MM.1S (cell line): ENCODE data around the gene SLC3A2.

ENCODE experiments used
- CTCF ChIP-seq: fragments of 300-600 bp; sonication (generic); IDR thresholded peaks from 2 replicates; pipeline ENCODE4 v1.5.1; 2016; ENCODE audit warnings: antibody characterized with exemption, low read length, mixed read lengths
- EZH2 ChIP-seq: fragments of 300-600 bp; sonication (generic); optimal IDR thresholded peaks from 2 replicates; pipeline ENCODE3; 2017; ENCODE audit warnings: low read depth, mild to moderate bottlenecking, antibody characterized with exemption, low read length, mixed read lengths
- EZH2phosphoT487 ChIP-seq: fragments of 300-600 bp; sonication (generic); IDR thresholded peaks from 2 replicates; pipeline ENCODE4 v1.6.1; 2018; ENCODE audit warnings: antibody characterized with exemption, low read length

- TF ChIP-seq CTCF = no peak
- no peak for TF ChIP-seq EZH2
- TF ChIP-seq EZH2phosphoT487 = no peak
Measured at GRCh38 chr11:62919898-62920640, 39.4 kb downstream of the SLC3A2 start.
